Measurements from ENCODE around the gene TMEM253. TPM values are rescaled to one million over a fixed set of nuclear protein-coding genes. Genes with fewer than 3 reads are reported as not detected.

TMEM253 gene
- 1 to 10 TPM in 2 of 6 donors, under 1 TPM in 4; 0.16 to 1.6 (median 0.56) TPM for total RNA-seq
- polyA plus RNA-seq = 1 to 10 TPM; 1.8 to 4.9 TPM

GRCh38 chr14:21100931-21101330 is at the start of gene TMEM253:
Gene TMEM253 (plus strand): TSS chr14:21101066. CDS start chr14:21101344, 278 bp downstream.
- H3K36me3 ChIP-seq = no peaks in the 10 kb centered on the region
- no peak for DNase-seq
- intact Hi-C loops (cut with DNase I) = loop anchor here in 1 of 3 donors (5.0 kb wide), 1 partner anchor 34 kb away; no protein-coding TSS in a partner anchor
- WGBS, 2 donors = 80 to 81% methylated on average over 5 of the region's 5 CpGs
- TF ChIP-seq CTCF (IDR thresholded peaks at IDR 0.05) = no peak
- peaks cover 9 to 29% (median 20%) of the 10 kb centered on the region in 3 donors for H3K4me1 ChIP-seq
- peak within 1 kb of the TSS in 1 of 4 donors; percentile 80 for H3K27ac ChIP-seq
- FAIRE-seq = no peak
- H3K9me3 ChIP-seq = no peaks in the 10 kb centered on the region
- no peaks in the 10 kb centered on the region for H3K27me3 ChIP-seq
- H3K4me3 ChIP-seq = no peak within 1 kb of the TSS
- no peak for ATAC-seq

DNA sequence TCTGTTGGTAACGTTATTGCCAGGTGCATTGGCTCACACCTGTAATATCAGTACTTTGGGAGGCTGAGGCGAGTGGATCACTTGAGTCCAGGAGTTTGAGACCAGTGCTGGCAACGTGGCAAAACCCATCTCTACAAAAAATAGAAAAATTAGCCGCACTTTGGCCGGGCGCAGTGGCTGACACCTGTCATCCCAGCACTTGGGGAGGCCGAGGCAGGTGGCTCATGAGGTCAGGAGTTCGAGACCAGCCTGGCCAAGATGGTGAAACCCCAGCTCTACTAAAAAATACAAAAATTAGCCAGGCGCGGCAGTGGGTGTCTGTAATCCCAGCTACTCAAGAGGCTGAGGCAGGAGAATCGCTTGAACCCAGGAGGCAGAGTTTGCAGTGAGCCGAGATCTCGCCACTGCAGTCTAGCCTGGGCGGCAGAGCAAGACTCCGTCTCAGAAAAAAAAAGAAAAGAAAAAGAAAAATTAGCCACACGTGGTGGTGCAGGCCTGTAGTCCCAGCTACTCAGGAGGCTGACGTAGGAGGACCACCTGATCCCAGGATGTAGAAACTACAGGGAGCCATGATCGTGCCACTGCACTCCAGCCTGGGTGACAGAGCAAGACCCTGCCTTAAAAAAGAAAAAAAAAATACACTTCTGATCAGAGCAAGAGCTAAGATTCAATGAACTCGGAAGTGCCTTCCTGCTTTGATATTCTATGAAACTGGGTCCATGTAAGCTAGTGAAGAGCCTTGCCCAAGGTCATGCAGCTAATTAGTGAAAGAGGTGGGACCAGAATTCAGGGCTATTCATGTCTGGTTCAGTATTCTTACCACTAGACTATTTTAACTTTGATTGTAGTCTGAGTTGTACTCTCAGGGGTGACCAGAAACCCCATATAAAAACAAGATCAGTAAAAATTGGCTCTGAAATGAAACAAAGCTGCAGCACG is 47.4 kb upstream of the TMEM253 start:
- no peak for TF ChIP-seq CTCF (IDR thresholded peaks at IDR 0.05)
- WGBS, 2 donors = 82 to 83% methylated on average over 20 of the region's 20 CpGs
- Histone ChIP-seq H3K9me3 (no peaks in the 10 kb centered on the region), H3K4me1 (peaks cover 12 to 53% (median 32%) of the 10 kb centered on the region in 3 donors), H3K27me3 (no peaks in the 10 kb centered on the region), H3K27ac (peak overlapping the region in 2 of 4 donors; percentile 54 to 60), H3K36me3 (no peaks in the 10 kb centered on the region), H3K4me3 (no peak overlapping the region)
- ATAC-seq (peak in 1 of 4 donors; percentile 11), DNase-seq (no peak), FAIRE-seq (no peak)
- intact Hi-C loops (cut with DNase I) = no loop called here

GRCh38 chr14:21054123-21054767 is 46.6 kb upstream of the TMEM253 start:
- H3K27ac ChIP-seq = peak overlapping the region in 2 of 4 donors; percentile 54 to 60

DNA sequence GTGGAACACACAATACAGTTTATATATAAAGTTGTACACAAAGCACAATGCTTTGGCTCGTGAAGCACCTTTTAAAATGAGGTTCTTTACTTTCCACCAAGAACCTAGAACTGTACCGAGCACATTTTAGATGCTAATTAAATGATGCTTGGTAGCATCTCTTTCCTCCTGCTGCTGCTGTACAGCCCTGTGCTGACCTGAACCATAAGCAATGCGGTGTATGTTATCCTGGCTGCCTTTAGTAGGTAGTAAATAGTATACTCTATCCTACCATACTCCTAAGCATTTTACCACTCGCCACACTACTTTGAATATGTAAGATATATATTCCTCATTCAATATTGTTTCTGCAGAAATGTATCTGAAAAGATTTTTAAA is 46.1 kb upstream of the TMEM253 start:
- no peak overlapping the region for H3K4me3 ChIP-seq
- H3K36me3 ChIP-seq = no peaks in the 10 kb centered on the region
- intact Hi-C loops (cut with DNase I) = no loop called here
- ATAC-seq = no peak
- peaks cover 12 to 42% (median 32%) of the 10 kb centered on the region in 3 donors for H3K4me1 ChIP-seq
- no peak for DNase-seq
- TF ChIP-seq CTCF (IDR thresholded peaks at IDR 0.05) = no peak
- no peaks in the 10 kb centered on the region for H3K9me3 ChIP-seq
- H3K27ac ChIP-seq = peak overlapping the region in 2 of 4 donors; percentile 54 to 60
- no peak for FAIRE-seq
- no peaks in the 10 kb centered on the region for H3K27me3 ChIP-seq
- 44 to 52% methylated on average over 4 of the region's 4 CpGs for WGBS, 2 donors

More at GRCh38 chr14:21054123-21054767, 46.6 kb upstream of the TMEM253 start:
- Histone ChIP-seq H3K36me3 (no peaks in the 10 kb centered on the region), H3K4me3 (no peak overlapping the region), H3K27me3 (no peaks in the 10 kb centered on the region), H3K4me1 (peaks cover 12 to 45% (median 32%) of the 10 kb centered on the region in 3 donors), H3K9me3 (no peaks in the 10 kb centered on the region)
- ATAC-seq (peak; percentile 72 to 87 (median 84)), FAIRE-seq (no peak), DNase-seq (peak in 3 of 6 donors; percentile 28 to 57 (median 45))
- 12 to 14% methylated on average over 3 of the region's 3 CpGs for WGBS, 2 donors
- intact Hi-C loops (cut with DNase I) = no loop called here
- no peak for TF ChIP-seq CTCF (IDR thresholded peaks at IDR 0.05)
